HG03139 (cell line): ENCODE data around the gene CEP104.

ENCODE experiments used
- ATAC-seq: cut with Tn5 transposase; IDR thresholded peaks from one replicate; pipeline ENCODE4 v1.9.1; 2021; ENCODE audit not compliant: unreplicated experiment

CEP104 gene

DNA sequence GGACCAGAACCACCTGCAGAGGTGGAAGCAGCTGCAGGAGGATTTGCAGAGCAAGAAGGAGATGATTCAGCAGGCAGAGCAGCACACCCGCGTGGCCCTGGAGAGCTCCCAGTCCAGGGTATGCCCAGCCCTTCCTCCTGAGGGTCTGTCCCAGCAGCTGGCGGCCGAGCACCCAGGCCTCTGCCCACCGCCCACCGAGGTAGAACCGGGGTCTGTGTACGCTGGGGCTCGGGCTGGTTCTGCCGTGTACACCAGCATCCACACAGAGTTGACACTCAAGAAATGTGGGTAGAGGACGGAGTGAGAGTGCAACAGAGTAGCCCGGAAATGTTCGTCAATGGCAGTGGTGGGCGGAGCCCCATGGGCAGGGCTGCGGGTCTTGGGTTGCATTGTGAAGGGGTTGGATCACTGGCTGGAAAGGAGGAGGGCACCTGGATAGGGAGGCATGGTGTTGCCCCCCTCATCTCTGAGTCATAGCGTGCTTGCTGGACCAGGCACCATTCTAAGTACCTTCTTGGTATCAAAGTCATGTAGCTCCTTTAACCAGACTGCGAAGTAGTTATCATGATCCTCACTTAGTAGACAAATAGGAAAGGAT, 89.6 kb downstream of the CEP104 start:
- ATAC-seq, result no peak

GRCh38 chr1:3763351-3764125, 93.5 kb downstream of the CEP104 start:
- ATAC-seq, result no peak

GRCh38 chr1:3762873-3763228, 94.2 kb downstream of the CEP104 start:
- no peak for ATAC-seq

DNA sequence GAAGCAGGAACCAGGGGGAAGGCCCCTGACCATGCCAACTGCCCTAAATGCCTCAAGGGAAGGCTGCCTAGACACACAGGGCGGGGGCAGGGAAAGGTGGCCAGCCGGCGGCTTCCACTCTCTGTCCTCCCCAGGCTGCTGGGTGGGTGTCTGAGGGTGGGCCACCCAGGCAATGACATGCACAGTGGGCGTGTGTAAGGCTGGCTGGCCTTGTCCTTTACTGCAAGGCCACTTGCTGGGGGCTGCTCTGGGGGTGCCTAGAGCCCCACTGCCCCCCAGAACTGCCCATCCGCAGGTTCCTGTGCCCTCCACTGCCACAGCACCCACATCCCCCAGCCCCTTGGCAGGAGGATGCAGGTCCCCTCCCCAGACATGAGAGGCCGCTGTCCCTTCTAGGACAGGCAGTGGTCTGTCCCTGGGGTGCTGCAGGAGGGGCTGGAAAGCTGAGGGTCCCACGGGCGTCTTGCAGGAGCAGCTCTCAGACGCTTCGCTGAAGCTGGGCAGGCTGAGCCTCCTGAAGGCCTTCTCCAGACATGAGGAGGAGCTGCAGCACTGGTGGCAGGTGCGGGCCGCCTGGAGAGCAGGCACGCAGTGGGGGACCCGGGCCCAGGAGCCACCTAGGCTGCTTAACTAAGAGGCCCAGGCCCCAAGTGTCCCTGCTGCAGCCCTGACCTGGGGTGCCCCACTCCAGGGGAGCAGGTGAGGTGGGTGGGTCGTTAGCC, 94.7 kb downstream of the CEP104 start:
- no peak for ATAC-seq
